NCI-H1417 treated with DMSO at 0.1 percent for 48 hours (cell line): Measurements from ENCODE around the gene PRPSAP1.
"Not testable (repeated sequence)": the region's sequence is repeated elsewhere in the genome, so short reads cannot be mapped to it uniquely, and the experiment has no call there.

Experiments used
- DNase-seq: peaks from one replicate; lab custom pipeline; 2025; lab: John Stamatoyannopoulos, UW

Gene PRPSAP1

GRCh38 chr17:76382803-76383545 is 29.3 kb upstream of the PRPSAP1 start:
- DNase-seq = no peak

DNA sequence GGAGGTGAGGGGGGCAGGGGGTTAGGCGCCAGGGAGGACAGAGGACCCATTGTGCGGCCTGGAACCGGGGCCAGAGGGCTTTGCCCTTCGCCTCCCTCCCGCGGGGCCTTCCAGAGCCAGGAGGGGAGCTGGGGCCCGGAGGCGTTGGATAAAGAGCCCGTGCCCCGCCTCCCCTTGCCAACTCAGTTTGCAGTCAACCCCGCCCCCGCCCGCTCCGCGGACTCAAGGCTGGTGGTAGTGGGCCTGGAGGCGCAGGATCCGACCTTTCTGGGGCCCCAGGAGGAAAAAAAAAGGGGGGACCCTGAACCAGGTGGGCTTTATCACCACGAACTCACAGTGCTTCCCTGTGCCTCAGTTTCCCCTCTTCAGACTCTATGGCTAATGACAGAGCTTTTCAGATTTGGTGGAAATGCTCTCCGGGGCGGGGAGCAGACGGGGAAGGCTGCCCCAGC is 28.7 kb upstream of the PRPSAP1 start:
- no peak for DNase-seq

DNA sequence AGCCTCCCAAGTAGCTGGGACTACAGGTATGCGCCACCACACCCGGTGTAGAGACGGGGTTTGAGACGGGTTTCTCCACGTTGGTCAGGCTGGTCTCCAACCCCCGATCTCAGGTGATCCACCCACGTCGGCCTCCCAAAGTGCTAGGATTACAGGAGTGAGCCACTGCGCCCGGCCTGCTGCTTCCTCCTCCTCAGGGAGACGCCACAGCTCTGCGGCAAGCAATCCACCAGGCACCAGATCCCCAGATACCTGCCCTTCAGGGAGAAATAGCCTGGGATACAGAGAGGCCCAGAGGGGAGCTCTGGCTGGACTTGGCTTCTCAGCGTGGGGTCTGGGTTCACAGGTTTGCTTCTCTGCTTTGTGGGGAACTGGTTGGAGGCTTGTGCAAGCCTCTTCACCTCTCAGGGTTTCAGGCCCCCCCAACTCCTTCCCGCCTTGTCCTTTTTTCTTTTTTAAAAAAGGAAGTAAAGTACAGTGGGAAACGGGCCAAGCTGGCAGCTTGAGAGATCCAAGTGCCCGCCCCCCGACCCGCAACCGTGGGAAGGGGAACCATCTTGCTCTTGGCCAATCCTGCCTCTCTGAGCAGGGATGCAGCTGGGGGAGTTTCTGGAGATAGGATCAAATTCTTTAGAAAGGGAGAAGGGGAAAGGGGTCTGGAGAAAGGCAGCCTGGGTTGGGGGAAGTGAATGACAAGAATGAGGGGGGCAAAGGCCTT is 28.1 kb upstream of the PRPSAP1 start:
- DNase-seq = no peak

DNA sequence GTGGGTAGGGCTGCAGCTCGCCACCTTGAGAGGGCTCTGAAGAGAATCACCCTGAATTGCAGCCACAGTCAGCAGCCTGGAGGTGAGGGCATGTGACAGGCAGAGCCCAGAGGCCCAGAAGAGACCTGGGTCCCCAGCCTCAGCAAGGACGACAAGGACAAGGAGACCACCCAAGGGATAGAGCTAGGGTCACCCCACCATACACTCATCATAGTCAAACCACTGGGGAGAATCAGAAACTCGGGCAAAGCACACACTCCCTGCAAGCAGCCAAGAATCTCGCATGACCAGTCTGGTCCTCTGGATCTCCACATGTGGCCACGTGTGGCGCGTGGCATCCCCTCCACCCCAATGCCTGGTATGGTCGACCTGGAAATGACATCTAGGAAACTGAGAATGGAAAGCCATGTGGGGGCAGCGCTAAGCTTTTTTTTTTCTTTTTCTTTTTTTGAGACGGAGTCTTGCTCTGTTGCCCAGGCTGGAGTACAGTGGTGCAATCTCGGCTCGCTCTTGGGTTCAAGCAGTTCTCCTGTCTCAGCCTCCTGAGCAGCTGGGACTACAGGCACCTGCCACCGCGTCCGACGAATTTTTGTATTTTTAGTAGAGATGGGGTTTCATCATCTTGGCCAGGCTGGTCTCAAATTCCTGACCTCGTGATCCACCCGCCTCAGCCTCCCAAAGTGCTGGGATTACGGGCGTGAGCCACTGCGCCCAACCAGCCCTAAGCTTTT is 26.1 kb upstream of the PRPSAP1 start:
- no peak for DNase-seq

GRCh38 chr17:76379275-76379641 is 25.5 kb upstream of the PRPSAP1 start:
- no peak for DNase-seq

DNA sequence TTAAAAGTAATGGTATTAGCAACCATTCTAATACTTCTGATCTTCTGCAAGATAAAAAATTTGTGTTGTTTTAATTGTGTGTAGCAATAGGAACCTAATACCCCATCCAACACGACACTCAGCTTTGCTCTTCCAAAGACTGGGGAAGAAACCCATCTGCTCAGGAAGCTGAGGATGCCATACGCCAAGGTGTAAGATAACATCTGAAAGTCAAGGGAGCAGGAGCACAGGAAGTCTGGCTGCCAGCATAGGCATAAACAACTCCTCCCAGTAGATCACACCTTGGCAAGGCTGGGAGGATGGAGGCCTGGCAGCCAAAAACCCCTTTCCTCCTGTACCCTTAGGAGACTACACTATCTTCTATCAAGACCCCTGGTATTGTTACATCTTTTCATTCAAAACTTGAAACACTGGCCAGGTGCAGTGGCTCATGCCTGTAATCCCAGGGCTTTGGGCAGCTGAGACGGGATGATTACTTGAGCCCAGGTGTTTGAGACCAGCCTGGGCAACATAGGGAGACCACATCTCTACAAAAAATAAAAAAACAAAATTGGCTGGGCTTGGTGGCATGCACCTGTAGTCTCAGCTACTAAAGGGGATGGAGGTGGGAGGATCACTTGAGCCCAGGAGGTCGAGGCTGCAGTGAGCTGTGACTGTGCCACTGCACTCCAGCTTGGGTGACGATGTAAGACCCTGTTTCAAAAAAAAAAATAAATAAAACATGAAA is 25.0 kb upstream of the PRPSAP1 start:
- no peak for DNase-seq

GRCh38 chr17:76376318-76377133 is 22.8 kb upstream of the PRPSAP1 start:
- DNase-seq = no peak

DNA sequence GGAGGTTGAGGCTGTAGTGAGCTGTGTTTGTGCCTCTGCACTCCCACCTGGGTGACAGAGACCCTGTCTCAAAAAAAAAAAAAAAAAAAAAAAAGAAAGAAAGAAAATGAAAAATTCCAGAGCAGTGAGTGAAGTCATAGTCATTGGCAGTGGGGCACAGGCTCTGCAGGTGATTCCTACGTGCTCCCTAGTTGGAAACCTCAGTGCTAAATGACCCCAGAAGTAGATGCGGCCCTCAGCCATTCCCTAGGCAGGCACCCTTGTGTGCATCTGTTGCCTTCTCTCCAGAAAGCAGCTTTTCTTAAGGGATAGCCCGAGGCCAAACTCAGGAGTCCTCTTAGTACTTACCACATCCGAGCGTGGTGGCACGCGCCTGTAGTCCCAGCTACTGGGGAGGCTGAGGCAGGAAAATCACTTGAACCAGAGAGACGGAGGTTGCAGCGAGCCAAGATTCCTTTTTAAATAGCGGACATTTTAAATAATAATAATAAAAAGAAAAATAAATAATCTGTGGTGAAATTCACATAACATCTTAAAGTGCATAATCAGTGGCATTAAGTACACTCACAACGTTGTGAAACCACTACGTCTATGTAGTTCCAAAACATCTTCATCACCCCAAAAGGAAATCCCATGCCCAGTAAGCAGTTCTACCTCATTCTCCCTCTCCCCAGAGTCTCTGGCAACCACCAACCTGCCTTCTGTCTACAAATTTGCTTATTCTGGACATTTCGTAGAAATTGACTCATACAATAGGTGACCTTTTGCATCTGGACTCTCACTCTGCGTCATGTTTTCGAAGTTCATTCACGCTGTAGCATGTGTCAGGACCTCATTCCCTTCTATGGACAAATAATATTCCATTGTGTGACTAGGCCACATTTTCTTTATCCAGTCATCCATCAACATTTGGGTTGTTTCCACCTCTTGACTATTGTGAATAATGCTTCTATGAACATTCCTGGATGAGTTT is 18.2 kb upstream of the PRPSAP1 start:
- no peak for DNase-seq

GRCh38 chr17:76370261-76370993 is 16.7 kb upstream of the PRPSAP1 start:
- DNase-seq = no peak

- no peak for DNase-seq
Measured at GRCh38 chr17:76369804-76370203, 16.1 kb upstream of the PRPSAP1 start.

DNA sequence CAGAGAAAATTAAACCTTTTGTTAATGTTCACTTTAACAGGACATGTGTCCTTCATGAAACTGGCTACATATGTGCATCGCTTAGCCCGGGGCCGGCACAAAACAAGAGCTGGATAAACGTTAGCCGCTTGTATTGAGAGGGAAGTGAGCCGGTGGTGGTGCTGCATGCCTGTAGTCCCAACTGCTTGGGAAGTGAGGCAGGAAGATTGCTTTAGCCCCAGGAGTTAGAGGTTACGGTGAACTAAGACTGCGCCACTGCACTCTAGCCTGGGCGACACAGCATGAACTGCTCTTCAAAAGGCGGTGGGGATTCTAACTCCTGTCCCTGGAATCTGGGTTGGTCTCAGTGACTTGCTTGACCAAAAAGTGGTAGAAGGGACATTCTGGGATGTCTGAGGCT is 15.7 kb upstream of the PRPSAP1 start:
- no peak for DNase-seq

DNA sequence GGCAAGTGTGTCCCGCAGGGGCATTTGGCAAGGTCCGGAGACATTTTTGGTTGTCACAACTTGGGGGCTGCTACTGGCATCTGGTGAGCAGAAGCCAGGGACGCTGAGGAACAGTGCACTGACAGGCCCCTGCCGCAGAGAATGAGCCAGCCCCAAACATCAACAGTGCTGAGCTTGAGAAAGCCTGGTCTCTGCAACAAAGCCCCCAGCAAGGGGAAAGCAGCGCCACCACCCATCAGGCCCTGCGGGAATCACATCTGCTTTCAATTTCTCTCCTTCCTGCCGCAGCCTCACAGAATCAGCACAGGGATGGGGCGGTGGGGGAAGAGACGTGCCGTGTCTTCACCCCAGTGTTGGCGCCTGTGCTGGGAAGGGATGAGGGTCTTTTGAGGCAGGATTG is 14.8 kb upstream of the PRPSAP1 start:
- no peak for DNase-seq

DNA sequence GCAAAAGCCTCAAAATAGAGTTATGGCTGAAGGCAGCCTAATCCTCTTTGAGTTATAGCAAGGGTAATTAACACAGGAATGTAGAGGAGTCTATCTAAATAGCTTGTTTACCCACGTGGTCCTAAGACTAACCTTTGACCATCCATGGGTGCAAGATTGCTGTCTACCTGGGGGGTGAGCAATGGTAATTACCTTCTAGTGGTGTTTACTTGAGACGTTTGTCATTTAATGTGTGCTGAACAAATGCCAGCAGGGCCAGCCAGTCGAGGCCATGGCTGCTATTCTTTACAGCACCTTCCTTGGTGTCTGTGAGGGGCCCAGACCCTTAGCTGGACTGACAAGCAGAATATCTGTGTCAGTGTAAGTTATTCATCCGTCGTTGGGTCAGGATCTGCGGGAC is 13.9 kb upstream of the PRPSAP1 start:
- no peak for DNase-seq

DNA sequence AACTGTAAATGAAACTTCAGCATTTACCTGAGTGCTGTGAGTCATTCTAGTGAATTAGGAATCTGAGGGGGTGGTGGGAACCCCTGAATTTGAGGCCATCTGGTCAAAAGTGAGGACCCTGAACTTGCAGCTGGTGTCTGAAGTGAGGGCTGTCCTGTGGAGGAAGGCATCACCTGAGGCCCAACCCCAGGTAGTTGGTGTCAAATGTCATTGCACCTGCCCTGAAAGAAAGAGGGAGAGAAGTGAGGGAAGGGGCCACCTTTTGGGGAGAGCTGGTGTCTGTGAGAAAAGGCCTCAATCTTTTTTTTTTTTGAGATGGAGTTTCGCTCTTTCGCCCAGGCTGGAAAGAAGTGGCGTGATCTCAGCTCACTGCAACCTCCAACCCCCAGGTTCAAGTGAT is 12.5 kb upstream of the PRPSAP1 start:
- no peak for DNase-seq

GRCh38 chr17:76365256-76365903 is 11.7 kb upstream of the PRPSAP1 start:
- DNase-seq = no peak

DNA sequence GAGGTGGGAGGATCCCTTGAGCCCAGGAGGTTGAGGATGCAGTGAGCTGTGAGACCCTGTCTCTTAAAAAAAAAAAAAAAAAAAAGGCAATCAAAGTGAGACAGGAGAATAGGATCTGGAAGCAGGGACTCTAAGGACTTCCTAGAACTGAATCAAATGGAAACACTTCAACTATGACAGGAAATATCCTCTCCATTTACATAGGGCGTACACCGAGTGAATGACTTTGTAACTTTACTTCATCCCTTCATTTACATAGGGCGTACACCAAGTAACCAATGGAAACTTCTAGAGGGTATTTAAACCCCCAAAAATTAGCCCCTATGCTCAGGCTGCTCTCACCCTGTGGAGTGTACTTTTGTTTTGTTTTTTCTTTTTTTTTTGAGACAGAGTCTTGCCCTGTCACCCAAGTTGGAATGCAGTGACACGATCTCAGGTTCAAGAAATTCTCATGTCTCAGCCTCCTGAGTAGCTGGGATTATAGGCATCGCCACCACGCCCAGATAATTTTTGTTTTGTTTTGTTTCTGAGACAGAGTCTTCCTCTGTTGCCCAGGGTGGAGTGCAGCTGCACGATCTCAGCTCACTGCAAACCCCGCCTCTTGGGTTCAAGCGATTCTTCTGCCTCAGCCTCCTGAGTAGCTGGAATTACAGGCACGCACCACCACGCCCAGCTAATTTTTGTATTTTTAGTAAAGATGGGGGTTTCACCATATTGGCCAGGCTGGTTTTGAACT is 9.6 kb upstream of the PRPSAP1 start:
- DNase-seq = no peak

- DNase-seq = no peak
Measured at GRCh38 chr17:76360461-76360860, 6.7 kb upstream of the PRPSAP1 start.

DNA sequence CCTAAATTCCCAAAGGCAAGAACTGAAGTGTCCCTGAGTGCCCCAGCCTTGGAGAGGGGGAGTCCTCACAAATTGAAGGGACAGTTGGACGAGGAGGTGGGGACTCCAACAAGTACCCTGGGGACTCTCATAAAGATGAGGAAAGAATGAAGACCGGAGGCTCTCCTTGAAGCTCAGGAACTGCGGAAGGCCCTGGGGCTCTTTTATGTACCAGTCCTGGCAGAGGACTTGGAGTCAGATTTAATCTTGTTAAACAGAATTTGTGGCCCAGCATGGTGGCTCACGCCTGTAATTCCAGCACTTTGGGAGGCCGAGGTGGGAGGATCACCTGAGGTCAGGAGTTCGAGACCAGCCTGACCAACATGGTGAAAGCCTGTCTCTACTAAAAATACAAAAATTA is 6.1 kb upstream of the PRPSAP1 start:
- DNase-seq = not testable (repeated sequence)
